HepG2 (cell line): Measurements from ENCODE around the gene MYLK2. TPM values are rescaled to one million over a fixed set of nuclear protein-coding genes. Genes with fewer than 3 reads are reported as not detected.

ENCODE experiments used
- ARNT2 ChIP-seq: sonication (generic); formaldehyde crosslinking; IDR thresholded peaks from 2 replicates; pipeline ENCODE4 v1.8.0; 2022; ENCODE audit warnings: mild to moderate bottlenecking, low read depth, missing genetic modification reagents, moderate library complexity
- CBX5 ChIP-seq: sonication (generic); formaldehyde crosslinking; IDR thresholded peaks from 2 replicates; pipeline ENCODE4 v1.4.0; 2020; ENCODE audit warnings: missing genetic modification reagents, borderline replicate concordance
- CREM ChIP-seq, 2 experiments: sonication (generic) in 1 of 2; formaldehyde crosslinking in 1 of 2; IDR thresholded peaks; 2 replicates each; pipeline versions ENCODE4 v1.4.0 to v1.6.1; 2016 to 2020; ENCODE audit warnings: antibody characterized with exemption in 1 of 2, mild to moderate bottlenecking in 1 of 2, missing genetic modification reagents in 1 of 2
- EHMT2 ChIP-seq: fragments of 200-600 bp; sonication (generic); IDR thresholded peaks from 2 replicates; pipeline ENCODE4 v1.7.0; 2017; ENCODE audit warnings: antibody characterized with exemption, low read depth, low read length, borderline replicate concordance
- HOXD1 ChIP-seq: sonication (generic); formaldehyde crosslinking; IDR thresholded peaks from 2 replicates; pipeline ENCODE4 v1.5.0; 2020; ENCODE audit warnings: missing genetic modification reagents
- ISL2 ChIP-seq: sonication (generic); formaldehyde crosslinking; IDR thresholded peaks from 2 replicates; pipeline ENCODE4 v1.5.0; 2020; ENCODE audit warnings: missing genetic modification reagents
- LCORL ChIP-seq, 2 experiments: fragments of 450-650 bp in 1 of 2; sonication (generic) in 1 of 2; formaldehyde crosslinking in 1 of 2; IDR thresholded peaks; 2 replicates each; pipeline versions ENCODE4 v1.5.0 to v1.6.1; 2017 to 2020; ENCODE audit warnings: antibody characterized with exemption in 1 of 2, missing genetic modification reagents in 1 of 2
- MYPOP ChIP-seq: sonication (generic); formaldehyde crosslinking; IDR thresholded peaks from 2 replicates; pipeline ENCODE4 v1.8.1; 2023; ENCODE audit warnings: mild to moderate bottlenecking, moderate library complexity, missing genetic modification reagents
- MZF1 ChIP-seq: sonication (generic); formaldehyde crosslinking; IDR thresholded peaks from 2 replicates; pipeline ENCODE4 v1.8.1; 2023; ENCODE audit warnings: mild to moderate bottlenecking, missing genetic modification reagents, borderline replicate concordance
- POLR2AphosphoS5 ChIP-seq: IDR thresholded peaks from 2 replicates; pipeline ENCODE4 v1.6.1; 2012; ENCODE audit warnings: low read depth, low read length
- RELA ChIP-seq: sonication (generic); formaldehyde crosslinking; IDR thresholded peaks from 2 replicates; pipeline ENCODE4 v1.4.0; 2020; ENCODE audit warnings: missing genetic modification reagents
- RXRA ChIP-seq: sonication (generic); formaldehyde crosslinking; IDR thresholded peaks from 2 replicates; pipeline ENCODE4 v1.5.1; 2020; ENCODE audit warnings: missing genetic modification reagents
- SAFB2 ChIP-seq: sonication (generic); formaldehyde crosslinking; IDR thresholded peaks from 2 replicates; pipeline ENCODE4 v1.5.1; 2020; ENCODE audit warnings: missing genetic modification reagents, low read depth, mild to moderate bottlenecking, borderline replicate concordance
- SETDB1 ChIP-seq: sonication (generic); formaldehyde crosslinking; IDR thresholded peaks from 2 replicates; pipeline ENCODE4 v1.5.1; 2020; ENCODE audit warnings: missing genetic modification reagents, mild to moderate bottlenecking, borderline replicate concordance
- SNAPC2 ChIP-seq: sonication (generic); formaldehyde crosslinking; IDR thresholded peaks from 2 replicates; pipeline ENCODE4 v1.8.1; 2022; ENCODE audit warnings: mild to moderate bottlenecking, missing genetic modification reagents
- STAT5B ChIP-seq: sonication (generic); formaldehyde crosslinking; IDR thresholded peaks from 2 replicates; pipeline ENCODE4 v1.4.0; 2020; ENCODE audit warnings: missing genetic modification reagents
- U2AF2 ChIP-seq: fragments of 200-400 bp; formaldehyde crosslinking; IDR thresholded peaks from 2 replicates; pipeline ENCODE4 v1.6.1; 2017; ENCODE audit warnings: low read depth, mild to moderate bottlenecking, low read length
- XRCC5 ChIP-seq: fragments of 200-400 bp; formaldehyde crosslinking; optimal IDR thresholded peaks from 2 replicates; pipeline ENCODE3; 2017; ENCODE audit warnings: mild to moderate bottlenecking, low read length
- ZBTB20 ChIP-seq: sonication (generic); formaldehyde crosslinking; IDR thresholded peaks from 2 replicates; pipeline ENCODE4 v1.8.1; 2023; ENCODE audit warnings: missing genetic modification reagents, low read depth, mild to moderate bottlenecking, borderline replicate concordance
- ZFP1 ChIP-seq: IDR thresholded peaks from 2 replicates; pipeline ENCODE4 v1.6.1; 2016
- ZGPAT ChIP-seq: IDR thresholded peaks from 2 replicates; pipeline ENCODE4 v1.6.1; 2016; ENCODE audit warnings: mild to moderate bottlenecking
- ZNF124 ChIP-seq: sonication (generic); formaldehyde crosslinking; IDR thresholded peaks from 2 replicates; pipeline ENCODE4 v1.4.0; 2020; ENCODE audit warnings: missing genetic modification reagents
- ZNF260 ChIP-seq: sonication (generic); formaldehyde crosslinking; IDR thresholded peaks from 2 replicates; pipeline ENCODE4 v1.4.0; 2020; ENCODE audit warnings: missing genetic modification reagents, low read depth, mild to moderate bottlenecking, borderline replicate concordance
- ZNF296 ChIP-seq: sonication (generic); formaldehyde crosslinking; conservative IDR thresholded peaks from 2 replicates; pipeline ENCODE4 v1.5.0; 2020; ENCODE audit warnings: mild to moderate bottlenecking, missing genetic modification reagents
- ZNF331 ChIP-seq: sonication (generic); formaldehyde crosslinking; IDR thresholded peaks from 2 replicates; pipeline ENCODE4 v1.4.0; 2020; ENCODE audit warnings: missing genetic modification reagents
- ZNF577 ChIP-seq: sonication (generic); formaldehyde crosslinking; IDR thresholded peaks from 2 replicates; pipeline ENCODE4 v1.4.0; 2020; ENCODE audit warnings: mild to moderate bottlenecking, low read depth, missing genetic modification reagents, borderline replicate concordance
- ZNF580 ChIP-seq: IDR thresholded peaks from 2 replicates; pipeline ENCODE4 v1.6.1; 2016; ENCODE audit warnings: low read depth, borderline replicate concordance
- polyA plus RNA-seq, 8 experiments: library from polyadenylated mRNA; depleted of rRNA in 3 of 8; stranded (reverse) in 7 of 8; unstranded in 1 of 8; fragments of >200 nt; fragmentation: Illumina TruSeq in 4 of 8; extraction: Trizol in 4 of 8; gene quantifications; 2 replicates each; pipeline versions ENCODE4 v1.2.1 to v1.2.3, GENCODE V29; 2011 to 2016; ENCODE audit warnings: low read depth in 4 of 8, missing spikeins in 1 of 8, mixed read lengths in 1 of 8; ENCODE audit not compliant: insufficient read depth in 1 of 8
- total RNA-seq, 5 experiments: library from RNA; depleted of rRNA; stranded (reverse); fragments of >200 nt; fragmentation: Illumina TruSeq; extraction: Trizol; gene quantifications; 2 replicates each; pipeline ENCODE4 v1.2.3, GENCODE V29; 2016; ENCODE audit warnings: low read depth in 1 of 5

The MYLK2 gene
- total and polyA plus RNA-seq, 2 of the 13 experiments (the other 11 are each of a cell fraction or from before 2014, with no cell fraction given): 0.27 TPM; not detected in 1

- TF ChIP-seq CREM (IDR thresholded peaks at IDR 0.05) (peak; percentile 8; the same call in 1 of the 2 replicates), CREM (CRISPR knock-in tag; IDR thresholded peaks at IDR 0.05) (no peak), MZF1 (CRISPR knock-in tag) (no peak), SNAPC2 (CRISPR knock-in tag) (no peak), ZNF580 (CRISPR knock-in tag) (no peak), ZNF296 (no peak), ZNF331 (CRISPR knock-in tag) (peak; percentile 87), MYPOP (CRISPR knock-in tag) (no peak), U2AF2 (peak; percentile 99), HOXD1 (CRISPR knock-in tag) (no peak), ISL2 (CRISPR knock-in tag) (peak; percentile 20; the same call in 1 of the 2 replicates), SETDB1 (no peak), LCORL (IDR thresholded peaks at IDR 0.05) (no peak), LCORL (CRISPR knock-in tag; IDR thresholded peaks at IDR 0.05) (peak; percentile 17; the same call in 1 of the 2 replicates), ZBTB20 (CRISPR knock-in tag) (no peak; the same call in 1 of the 2 replicates), RELA (peak; percentile 97), RXRA (CRISPR knock-in tag) (peak; percentile 36; the same call in 1 of the 2 replicates), ZNF577 (CRISPR knock-in tag) (no peak), ZNF124 (CRISPR knock-in tag) (peak; percentile 77), SAFB2 (CRISPR knock-in tag) (no peak), STAT5B (CRISPR knock-in tag) (no peak; the same call in 1 of the 2 replicates), XRCC5 (peak; percentile 26), EHMT2 (no peak), POLR2AphosphoS5 (peak; percentile 86), ZGPAT (CRISPR knock-in tag) (peak; percentile 76; the same call in 1 of the 2 replicates), ZNF260 (CRISPR knock-in tag) (no peak), CBX5 (CRISPR knock-in tag) (peak; percentile 75), ZFP1 (peak; percentile 81), ARNT2 (CRISPR knock-in tag) (no peak; the same call in 1 of the 2 replicates)
These were observed 60.2 kb downstream of the MYLK2 start (continued) for GRCh38 chr20:31879143-31879987.
